GM12892 (cell line): ENCODE results near the gene SLC41A1.

Experiments used
- DNase-seq: peaks from one replicate; pipeline ENCODE4 v3.0.0; 2011; ENCODE audit not compliant: insufficient read length
- FAIRE-seq: peaks from 2 replicates; lab custom pipeline; 2011; peaks lifted over from hg19 to GRCh38; lab: Jason Lieb, UNC
- POLR2A ChIP-seq: IDR thresholded peaks from 2 replicates; pipeline ENCODE4 v1.6.1; 2011; ENCODE audit warnings: low read depth, low read length, control low read depth
- POLR2AphosphoS5 ChIP-seq: IDR thresholded peaks from 2 replicates; pipeline ENCODE4 v1.6.1; 2011; ENCODE audit warnings: low read depth, low read length, control low read depth
- TAF1 ChIP-seq: IDR thresholded peaks from 2 replicates; pipeline ENCODE4 v1.6.1; 2011; ENCODE audit warnings: low read depth, mild to moderate bottlenecking, control low read depth, low read length, borderline replicate concordance

Gene SLC41A1

DNA sequence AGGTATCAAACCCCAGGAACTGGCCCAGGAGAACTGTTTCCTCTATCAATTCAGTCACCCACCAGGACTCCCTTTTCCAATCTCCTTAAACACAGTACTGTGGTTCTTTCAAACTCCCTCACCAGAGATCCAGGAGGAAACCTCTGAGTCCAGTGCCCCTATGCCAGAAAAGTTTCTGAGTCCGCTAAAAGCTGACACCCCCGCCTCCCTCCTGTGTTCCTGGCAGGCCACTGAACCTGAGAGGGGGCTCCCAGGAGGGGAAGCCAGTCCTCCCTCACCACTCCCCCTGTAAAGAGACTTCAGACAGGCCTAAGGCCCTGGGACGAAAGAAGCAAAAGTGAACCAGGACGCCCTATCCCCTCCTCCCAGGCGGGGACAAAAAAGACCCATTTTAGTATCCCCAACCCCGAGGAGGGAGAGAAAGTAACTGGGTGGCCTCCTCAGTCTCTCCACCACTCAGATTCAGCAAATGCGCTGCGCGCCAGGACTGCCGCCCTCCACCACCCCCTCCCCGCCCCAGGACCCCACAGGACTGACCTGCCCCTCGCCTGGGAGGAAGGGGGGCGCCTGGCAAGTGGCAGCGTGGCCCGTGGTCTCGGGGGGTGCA, 624 bp downstream of the SLC41A1 start:
- no peak for TF ChIP-seq POLR2A
- TF ChIP-seq POLR2AphosphoS5 = no peak
- TF ChIP-seq TAF1 = no peak
- FAIRE-seq (no peak), DNase-seq (no peak)

- TF ChIP-seq POLR2A = no peak
- no peak for TF ChIP-seq POLR2AphosphoS5
- no peak for TF ChIP-seq TAF1
- DNase-seq = no peak
- FAIRE-seq = no peak
These were observed 1.3 kb downstream of the SLC41A1 start for GRCh38 chr1:205811660-205812059.

GRCh38 chr1:205810448-205811157, 2.4 kb downstream of the SLC41A1 start:
- TF ChIP-seq TAF1 = no peak
- TF ChIP-seq POLR2AphosphoS5 = no peak
- TF ChIP-seq POLR2A = no peak
- no peak for FAIRE-seq
- DNase-seq = no peak

DNA sequence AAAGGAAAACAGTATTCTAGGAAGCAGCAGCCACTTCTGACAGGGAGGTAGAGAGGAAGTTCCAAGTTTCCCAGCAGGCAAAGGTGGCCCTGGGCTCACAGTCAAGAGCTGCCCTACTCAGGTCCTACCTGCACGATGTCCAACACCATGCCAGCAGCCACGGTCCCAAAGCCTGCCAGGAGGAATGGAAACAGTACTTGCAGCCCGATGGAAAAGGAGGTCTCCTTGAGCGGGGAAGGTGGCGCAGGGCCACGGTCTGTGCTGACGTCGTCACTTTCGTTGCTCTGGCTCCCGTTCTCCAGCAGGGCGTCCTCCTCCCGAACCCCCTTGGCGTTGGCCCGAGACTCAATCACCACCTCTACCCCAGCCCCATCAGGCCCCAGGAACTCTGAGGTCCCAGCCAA, 3.1 kb downstream of the SLC41A1 start:
- no peak for FAIRE-seq
- TF ChIP-seq POLR2A (no peak), POLR2AphosphoS5 (no peak), TAF1 (no peak)
- DNase-seq = no peak

- TF ChIP-seq POLR2AphosphoS5 = no peak
- TF ChIP-seq TAF1 = no peak
- no peak for TF ChIP-seq POLR2A
- no peak for FAIRE-seq
- DNase-seq = no peak
These were observed 3.5 kb downstream of the SLC41A1 start for GRCh38 chr1:205809469-205809868.

GRCh38 chr1:205805082-205805711, 7.8 kb downstream of the SLC41A1 start:
- TF ChIP-seq POLR2AphosphoS5 = no peak
- TF ChIP-seq TAF1 = no peak
- no peak for TF ChIP-seq POLR2A
- FAIRE-seq (no peak), DNase-seq (no peak)

DNA sequence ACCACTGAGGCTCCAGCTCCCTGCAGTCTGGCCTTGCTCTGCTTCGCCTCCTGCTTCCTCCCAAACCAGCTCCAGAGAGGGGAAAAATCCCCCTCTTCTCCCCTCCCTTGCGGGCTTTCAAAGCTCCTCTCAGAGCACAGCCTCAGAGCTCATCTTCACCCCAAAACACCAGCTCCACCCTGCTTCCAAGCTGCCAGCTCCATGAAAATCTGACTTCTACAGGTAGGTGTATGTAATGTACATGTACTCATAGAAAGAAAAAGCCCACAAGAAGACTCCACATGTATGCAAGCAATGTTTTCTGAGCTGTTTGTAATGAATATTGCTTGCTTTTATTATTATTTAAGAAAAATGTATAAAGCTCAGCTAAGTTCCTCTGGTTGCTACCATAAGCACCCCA, 8.4 kb downstream of the SLC41A1 start:
- no peak for DNase-seq
- no peak for FAIRE-seq
- TF ChIP-seq POLR2AphosphoS5 = no peak
- no peak for TF ChIP-seq POLR2A
- TF ChIP-seq TAF1 = no peak

DNA sequence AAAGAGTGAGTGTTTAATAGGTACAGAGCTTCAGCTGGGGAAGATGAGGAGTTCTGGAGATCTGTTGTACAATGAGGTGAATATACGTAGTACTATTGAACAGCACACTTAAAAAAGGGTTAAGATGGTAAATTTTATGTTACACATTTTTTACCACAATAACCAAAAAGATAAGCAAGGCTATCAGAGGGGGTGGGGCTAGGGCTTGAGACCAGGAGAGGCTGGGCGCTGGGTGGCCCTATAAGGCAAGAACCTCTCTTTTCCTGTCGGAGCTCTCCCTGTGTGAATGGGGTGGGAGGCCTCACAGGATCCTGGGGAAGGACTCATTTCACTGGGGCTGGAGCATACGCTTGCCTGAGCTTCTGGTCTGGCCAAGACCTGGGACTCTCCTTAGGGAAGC, 9.0 kb downstream of the SLC41A1 start:
- DNase-seq (no peak), FAIRE-seq (no peak)
- no peak for TF ChIP-seq POLR2AphosphoS5
- TF ChIP-seq POLR2A = no peak
- TF ChIP-seq TAF1 = no peak

DNA sequence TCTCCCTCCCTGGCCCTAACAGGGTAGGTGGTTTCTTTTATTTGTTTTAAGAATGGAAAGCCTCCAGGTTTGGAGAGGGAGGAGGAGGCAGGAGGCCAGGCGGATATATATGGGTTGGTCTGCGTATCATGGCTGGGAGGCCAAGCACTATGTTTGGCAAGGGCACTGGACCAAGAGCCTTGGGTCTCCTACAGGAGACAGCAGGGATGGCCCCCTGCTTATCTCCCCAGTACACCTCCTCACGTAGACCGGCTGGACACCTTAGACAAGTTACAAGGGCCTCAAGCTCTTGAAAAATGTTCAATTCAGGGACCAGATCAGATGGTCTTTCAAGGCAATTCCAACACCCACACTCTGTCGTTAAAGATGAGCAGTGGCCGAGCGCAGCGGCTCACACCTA, 10.9 kb downstream of the SLC41A1 start:
- FAIRE-seq (no peak), DNase-seq (no peak)
- no peak for TF ChIP-seq TAF1
- TF ChIP-seq POLR2AphosphoS5 = no peak

DNA sequence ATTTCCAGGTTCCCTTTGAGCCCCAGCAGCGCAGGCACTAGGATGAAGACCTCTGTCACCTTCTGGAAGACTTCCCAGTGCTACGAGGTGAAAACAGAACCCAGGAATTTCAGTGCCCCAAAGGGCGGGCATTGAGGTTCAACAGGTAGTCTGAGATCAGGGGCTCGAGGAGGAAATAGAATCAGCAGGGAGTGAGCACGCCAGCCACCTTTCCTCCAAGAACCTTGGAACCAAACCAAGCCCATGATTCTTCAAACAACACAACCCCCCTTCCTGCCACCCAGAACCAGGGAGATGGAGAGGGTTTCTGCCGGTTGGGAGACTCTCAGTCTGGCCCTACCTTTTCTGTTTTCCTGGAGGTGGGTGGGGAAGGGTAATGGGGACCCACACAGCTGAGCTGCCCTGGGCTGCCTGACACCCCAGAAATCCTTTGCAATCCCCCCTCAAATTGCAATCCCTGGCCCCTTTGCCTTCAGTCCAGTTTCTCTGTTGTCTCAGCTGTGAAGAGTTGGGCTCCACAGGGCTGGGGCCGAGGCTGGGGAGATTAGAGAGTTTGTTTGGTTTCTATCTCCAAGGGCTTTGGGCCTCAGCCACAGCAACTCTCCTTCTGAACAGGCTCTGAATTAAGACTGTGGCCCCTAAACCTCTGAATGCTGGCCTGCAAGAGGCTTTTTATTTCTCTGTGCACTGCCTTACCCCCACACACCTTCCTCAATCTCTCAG, 11.9 kb downstream of the SLC41A1 start:
- no peak for DNase-seq
- FAIRE-seq = no peak
- TF ChIP-seq POLR2AphosphoS5 = no peak
- TF ChIP-seq TAF1 = no peak
- TF ChIP-seq POLR2A = no peak

GRCh38 chr1:205800427-205800826, 12.6 kb downstream of the SLC41A1 start:
- FAIRE-seq (no peak), DNase-seq (no peak)
- no peak for TF ChIP-seq POLR2A
- TF ChIP-seq TAF1 = no peak
- no peak for TF ChIP-seq POLR2AphosphoS5
